ENCODE measurements around the gene RIPPLY3. TPM values are rescaled to one million over a fixed set of nuclear protein-coding genes. Genes with fewer than 3 reads are reported as not detected.

Gene RIPPLY3
- total and polyA plus RNA-seq, 2 of the 13 experiments (the other 11 are each of a cell fraction or from before 2014, with no cell fraction given): 0.09 to 2.9 TPM

- H3K9me3 ChIP-seq (ENCODE audit: low read length): peaks cover 5% of the 10 kb centered on the region; the same call in 1 of the 2 replicates
- BruUV-seq (replicated peaks): no TSS peak
- no peak overlapping the region for H3K9ac ChIP-seq (ENCODE audit: insufficient read depth, low read depth, low read length)
- TF ChIP-seq RCOR2 (CRISPR knock-in tag; IDR thresholded peaks at IDR 0.05) (no peak), TBL1XR1 (IDR thresholded peaks at IDR 0.05; ENCODE audit: borderline replicate concordance, low read length, partially characterized antibody) (no peak), ZNF839 (CRISPR knock-in tag; IDR thresholded peaks at IDR 0.05; ENCODE audit: borderline replicate concordance) (no peak), ZNF562 (CRISPR knock-in tag; IDR thresholded peaks at IDR 0.05; ENCODE audit: borderline replicate concordance) (no peak), ZNF687 (CRISPR knock-in tag; IDR thresholded peaks at IDR 0.05) (no peak), MBD4 (IDR thresholded peaks at IDR 0.05; ENCODE audit: borderline replicate concordance, low read length) (no peak), SRSF1 (optimal IDR thresholded peaks at IDR 0.05; ENCODE audit: low read depth, low read length) (no peak), ATRX (CRISPR knock-in tag; IDR thresholded peaks at IDR 0.05; ENCODE audit: borderline replicate concordance) (no peak), HDAC1 (CRISPR knock-in tag; IDR thresholded peaks at IDR 0.05) (no peak), YEATS4 (CRISPR knock-in tag; IDR thresholded peaks at IDR 0.05; ENCODE audit: borderline replicate concordance) (no peak), FOXO4 (CRISPR knock-in tag; conservative IDR thresholded peaks at IDR 0.05) (no peak), CBX1 (IDR thresholded peaks at IDR 0.05; ENCODE audit: low read depth) (no peak)
- H2AFZ ChIP-seq (ENCODE audit: low read length): no peak overlapping the region
- H3K4me3 ChIP-seq (replicated peaks in 1 of 3; ENCODE audit: insufficient read depth in 1 of 3, low read depth in 2 of 3, low read length in 3 of 3): no peak overlapping the region
- 45% methylated on average over 2 of the region's 2 CpGs for whole genome bisulfite sequencing (ENCODE audit: low lambda C conversion rate)
- DNase-seq (ENCODE audit: low spot score) (no peak), FAIRE-seq (no peak), ATAC-seq (no peak)
- intact Hi-C loops (cut with micrococcal nuclease; ENCODE audit: unreplicated experiment) (no loop called here), in situ Hi-C loops (cut with HindIII; ENCODE audit: extremely low pct_ligation_motif_present, low pct_unique_long_range_greater_than_20kb) (no loop called here)
- no peaks in the 10 kb centered on the region for H3K27me3 ChIP-seq (ENCODE audit: control insufficient read depth in 1 of 2, insufficient read depth in 2 of 2, low read length in 2 of 2)
- peaks cover 44% of the 10 kb centered on the region for H3K4me1 ChIP-seq (ENCODE audit: insufficient read depth, low read length)
- no peaks in the 10 kb centered on the region for H3K36me3 ChIP-seq (replicated peaks in 1 of 2; ENCODE audit: control insufficient read depth in 1 of 2, insufficient read depth in 2 of 2, low read length in 2 of 2)
- no peak overlapping the region for H3K27ac ChIP-seq (ENCODE audit: extremely low read length, insufficient read depth, low read length)
- no peaks in the 10 kb centered on the region for H3K79me2 ChIP-seq (ENCODE audit: insufficient read depth, low read length)
- ChIA-PET CTCF (ENCODE audit: low intra/inter-chr PET ratio, low total read pairs) (no interaction called here), POLR2A (no interaction called here)
- H3K4me2 ChIP-seq (ENCODE audit: low read depth, low read length): no peak overlapping the region
- H4K20me1 ChIP-seq (ENCODE audit: insufficient read depth, low read length): no peaks in the 10 kb centered on the region
Observed at GRCh38 chr21:37058261-37058660, 51.8 kb downstream of the RIPPLY3 start.

All from HepG2 (cell line).